GM12878 (cell line): ENCODE results near the gene SMIM35.

Experiments used
- CBFB ChIP-seq: IDR thresholded peaks from 2 replicates; pipeline ENCODE4 v1.6.1; 2016; ENCODE audit warnings: antibody characterized with exemption, low read depth
- CHD4 ChIP-seq: fragments of 200-600 bp; sonication (generic); IDR thresholded peaks from 2 replicates; pipeline ENCODE4 v1.6.1; 2016; ENCODE audit warnings: mild to moderate bottlenecking
- EP300 ChIP-seq, 2 experiments: fragments of 150-350 bp in 1 of 2; IDR thresholded peaks; 2 replicates each; pipeline ENCODE4 v1.6.1; 2011 to 2012; ENCODE audit warnings: low read depth in 2 of 2, low read length in 2 of 2, borderline replicate concordance in 1 of 2, improper control_type of control experiment in 1 of 2, inconsistent platforms in 1 of 2; ENCODE audit not compliant: control insufficient read depth in 1 of 2
- RCOR1 ChIP-seq: conservative IDR thresholded peaks from 2 replicates; pipeline ENCODE4 v1.6.1; 2012; ENCODE audit warnings: low read depth, low read length, improper control_type of control experiment
- SREBF2 ChIP-seq: IDR thresholded peaks from 2 replicates; pipeline ENCODE4 v1.6.1; 2012; ENCODE audit warnings: mild to moderate bottlenecking, low read length
- SUPT20H ChIP-seq: IDR thresholded peaks from 2 replicates; pipeline ENCODE4 v1.6.1; 2011; ENCODE audit warnings: low read depth, mild to moderate bottlenecking, low read length, moderate library complexity, borderline replicate concordance; ENCODE audit not compliant: control insufficient read depth
- TAF1 ChIP-seq: IDR thresholded peaks from 2 replicates; pipeline ENCODE4 v1.6.1; 2011; ENCODE audit warnings: mild to moderate bottlenecking, low read depth, low read length, borderline replicate concordance
- ZNF24 ChIP-seq: fragments of 450-650 bp; IDR thresholded peaks from 2 replicates; pipeline ENCODE4 v1.6.1; 2017; ENCODE audit warnings: antibody characterized with exemption, mild to moderate bottlenecking
- TF ChIP-seq, protein P1 (sequence below), 3 experiments: IDR thresholded peaks in 2 of 3; conservative IDR thresholded peaks in 1 of 3; 2 replicates each; pipeline ENCODE4 v1.5.1; 2011; ENCODE audit warnings: low read depth in 3 of 3, low read length in 3 of 3, mild to moderate bottlenecking in 3 of 3, control low read depth in 2 of 3, moderate library complexity in 2 of 3, inconsistent platforms in 1 of 3, mixed read lengths in 1 of 3; ENCODE audit not compliant: control insufficient read depth in 2 of 3, insufficient read depth in 1 of 3; ENCODE audit errors: extremely low read depth in 1 of 3

GRCh38 chr11:117996058-117996457 lies 90.7 kb downstream of the SMIM35 start:
- TF ChIP-seq EP300 (IDR thresholded peaks at IDR 0.05; ENCODE audit: borderline replicate concordance in 1 of 2, control insufficient read depth in 1 of 2, low read depth in 2 of 2, low read length in 2 of 2): no peak
- TF ChIP-seq CHD4: no peak
- TF ChIP-seq TAF1: no peak
- TF ChIP-seq RCOR1: no peak
- no peak for TF ChIP-seq SREBF2
- TF ChIP-seq ZNF24: no peak
- TF ChIP-seq, protein P1, sequence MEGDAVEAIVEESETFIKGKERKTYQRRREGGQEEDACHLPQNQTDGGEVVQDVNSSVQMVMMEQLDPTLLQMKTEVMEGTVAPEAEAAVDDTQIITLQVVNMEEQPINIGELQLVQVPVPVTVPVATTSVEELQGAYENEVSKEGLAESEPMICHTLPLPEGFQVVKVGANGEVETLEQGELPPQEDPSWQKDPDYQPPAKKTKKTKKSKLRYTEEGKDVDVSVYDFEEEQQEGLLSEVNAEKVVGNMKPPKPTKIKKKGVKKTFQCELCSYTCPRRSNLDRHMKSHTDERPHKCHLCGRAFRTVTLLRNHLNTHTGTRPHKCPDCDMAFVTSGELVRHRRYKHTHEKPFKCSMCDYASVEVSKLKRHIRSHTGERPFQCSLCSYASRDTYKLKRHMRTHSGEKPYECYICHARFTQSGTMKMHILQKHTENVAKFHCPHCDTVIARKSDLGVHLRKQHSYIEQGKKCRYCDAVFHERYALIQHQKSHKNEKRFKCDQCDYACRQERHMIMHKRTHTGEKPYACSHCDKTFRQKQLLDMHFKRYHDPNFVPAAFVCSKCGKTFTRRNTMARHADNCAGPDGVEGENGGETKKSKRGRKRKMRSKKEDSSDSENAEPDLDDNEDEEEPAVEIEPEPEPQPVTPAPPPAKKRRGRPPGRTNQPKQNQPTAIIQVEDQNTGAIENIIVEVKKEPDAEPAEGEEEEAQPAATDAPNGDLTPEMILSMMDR (IDR thresholded peaks at IDR 0.05 in 2 of 3, conservative IDR thresholded peaks at IDR 0.05 in 1 of 3; ENCODE audit: control insufficient read depth in 2 of 3, extremely low read depth in 1 of 3, insufficient read depth in 1 of 3, low read depth in 3 of 3, low read length in 3 of 3): no peak
- no peak for TF ChIP-seq SUPT20H
- TF ChIP-seq CBFB: no peak
